Cardiac muscle cell (in vitro differentiated cells and primary cell): Measurements from ENCODE around the gene WSCD2. TPM values are rescaled to one million over a fixed set of nuclear protein-coding genes. Genes with fewer than 3 reads are reported as not detected.
A peak's percentile ranks its signal among the peaks of the same experiment; 100 is the strongest.

Experiments
- DNase-seq, 2 donors: peaks; one replicate each; pipeline versions ENCODE4 v3.0.0 to v3.0.0-alpha.2; 2010 to 2017; ENCODE audit warnings: low read depth in 1 of 2, low spot score in 1 of 2
- H3K27ac ChIP-seq: fragments of 200-600 bp; sonication (generic); 2 replicates; pipeline ENCODE4 v1.5.1; 2016
- H3K27me3 ChIP-seq: fragments of 200-600 bp; sonication (generic); 2 replicates; pipeline ENCODE4 v1.6.0; 2016; ENCODE audit warnings: control low read depth
- H3K36me3 ChIP-seq: fragments of 200-600 bp; sonication (generic); 2 replicates; pipeline ENCODE4 v1.5.1; 2016; ENCODE audit warnings: control low read depth
- H3K4me1 ChIP-seq: fragments of 200-600 bp; sonication (generic); 2 replicates; pipeline ENCODE4 v1.8.1; 2017; ENCODE audit warnings: low read depth, mild to moderate bottlenecking, mixed run types
- H3K4me3 ChIP-seq: fragments of 200-600 bp; sonication (generic); 2 replicates; pipeline ENCODE4 v1.5.1; 2016; ENCODE audit warnings: mild to moderate bottlenecking
- H3K9me3 ChIP-seq: fragments of 200-600 bp; sonication (generic); 2 replicates; pipeline ENCODE4 v1.5.1; 2017; ENCODE audit warnings: low read depth, mild to moderate bottlenecking, control low read depth
- polyA plus RNA-seq: library from polyadenylated mRNA; unstranded; fragments of >200 nt; fragmentation: Nextera tagmentation; extraction: Ambion mirVana; gene quantifications from 2 replicates; pipeline ENCODE4 v1.2.1, GENCODE V29; 2016
- total RNA-seq: library from RNA; depleted of rRNA; stranded (reverse); fragments of >200 nt; gene quantifications from 2 replicates; pipeline ENCODE4 v1.2.3, GENCODE V29; 2016
- TF ChIP-seq, protein P1 (sequence below): IDR thresholded peaks from 2 replicates; pipeline ENCODE4 v1.5.1; 2012; ENCODE audit warnings: low read depth, mild to moderate bottlenecking, low read length

The WSCD2 gene
- total and polyA plus RNA-seq, 2 experiments from 2014 or later = 7.0 to 7.1 TPM

DNA sequence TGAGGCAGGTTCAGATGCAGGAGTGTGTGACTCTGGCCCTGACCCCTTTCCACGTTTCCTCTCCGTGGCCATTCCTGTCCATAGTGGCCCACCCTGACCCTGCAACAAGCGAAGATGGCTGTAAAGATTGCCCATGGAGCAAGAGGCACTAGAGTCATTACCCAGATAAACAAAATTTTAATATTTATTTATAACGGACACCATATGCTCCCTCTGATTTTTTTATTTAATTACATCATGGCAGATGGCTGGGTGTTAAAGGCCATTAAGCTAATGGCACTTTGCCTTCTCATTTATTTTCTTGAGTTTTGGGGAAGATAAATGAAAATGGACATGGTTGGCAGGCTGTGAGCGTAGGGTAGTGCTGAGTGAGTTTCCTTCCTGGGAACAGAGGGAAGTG lies 58.7 kb downstream of the WSCD2 start:
- Histone ChIP-seq H3K4me3 (no peak overlapping the region), H3K4me1 (peaks cover 16% of the 10 kb centered on the region), H3K27me3 (no peaks in the 10 kb centered on the region), H3K27ac (no peak overlapping the region), H3K36me3 (no peaks in the 10 kb centered on the region), H3K9me3 (no peaks in the 10 kb centered on the region)
- TF ChIP-seq, protein P1, sequence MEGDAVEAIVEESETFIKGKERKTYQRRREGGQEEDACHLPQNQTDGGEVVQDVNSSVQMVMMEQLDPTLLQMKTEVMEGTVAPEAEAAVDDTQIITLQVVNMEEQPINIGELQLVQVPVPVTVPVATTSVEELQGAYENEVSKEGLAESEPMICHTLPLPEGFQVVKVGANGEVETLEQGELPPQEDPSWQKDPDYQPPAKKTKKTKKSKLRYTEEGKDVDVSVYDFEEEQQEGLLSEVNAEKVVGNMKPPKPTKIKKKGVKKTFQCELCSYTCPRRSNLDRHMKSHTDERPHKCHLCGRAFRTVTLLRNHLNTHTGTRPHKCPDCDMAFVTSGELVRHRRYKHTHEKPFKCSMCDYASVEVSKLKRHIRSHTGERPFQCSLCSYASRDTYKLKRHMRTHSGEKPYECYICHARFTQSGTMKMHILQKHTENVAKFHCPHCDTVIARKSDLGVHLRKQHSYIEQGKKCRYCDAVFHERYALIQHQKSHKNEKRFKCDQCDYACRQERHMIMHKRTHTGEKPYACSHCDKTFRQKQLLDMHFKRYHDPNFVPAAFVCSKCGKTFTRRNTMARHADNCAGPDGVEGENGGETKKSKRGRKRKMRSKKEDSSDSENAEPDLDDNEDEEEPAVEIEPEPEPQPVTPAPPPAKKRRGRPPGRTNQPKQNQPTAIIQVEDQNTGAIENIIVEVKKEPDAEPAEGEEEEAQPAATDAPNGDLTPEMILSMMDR = no peak
- DNase-seq = no peak

DNA sequence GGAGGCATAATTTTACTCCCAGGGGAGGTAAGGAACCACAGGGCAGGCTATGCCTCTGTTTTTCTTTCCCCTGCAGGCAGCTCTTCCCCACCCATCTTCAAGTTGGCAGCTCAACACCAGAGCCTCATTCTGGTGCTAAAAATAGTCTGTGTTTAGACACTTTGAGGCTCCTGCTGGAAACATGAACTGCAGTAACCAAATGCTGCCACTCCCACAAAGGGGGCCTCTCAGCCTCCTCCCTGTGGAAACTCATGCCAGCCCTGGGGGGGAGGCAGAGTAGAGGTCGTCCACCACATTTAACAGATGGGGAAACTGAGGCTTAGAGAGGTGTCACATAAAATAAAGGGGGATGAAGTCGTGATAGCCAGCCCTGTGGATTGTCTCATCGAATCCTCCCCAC lies 61.4 kb downstream of the WSCD2 start:
- peak in 1 of 2 donors; percentile 81 for DNase-seq
- Histone ChIP-seq H3K4me3 (no peak overlapping the region), H3K36me3 (no peaks in the 10 kb centered on the region), H3K27me3 (no peaks in the 10 kb centered on the region), H3K9me3 (no peaks in the 10 kb centered on the region), H3K27ac (peak overlapping the region; percentile 73), H3K4me1 (peaks cover 16% of the 10 kb centered on the region)
- TF ChIP-seq, protein P1 = no peak

DNA sequence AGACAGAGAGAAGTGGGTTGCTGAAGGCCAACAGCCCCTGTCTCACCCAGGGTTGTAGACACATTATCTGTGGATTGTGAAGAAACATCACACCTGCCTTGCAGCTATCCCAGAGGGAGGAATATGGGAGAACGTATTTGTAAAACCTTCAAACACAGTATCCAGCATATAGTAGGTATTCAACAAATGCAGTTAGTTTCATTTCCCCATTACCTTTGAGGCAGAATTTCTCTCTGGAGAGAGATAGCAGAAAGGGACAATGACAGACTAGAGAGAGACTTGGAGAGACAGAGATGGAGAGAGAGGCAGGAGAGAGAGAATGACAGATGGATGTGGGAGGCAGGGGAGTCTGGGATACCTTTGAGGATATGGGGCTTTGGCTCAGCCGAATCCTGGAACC lies 62.0 kb downstream of the WSCD2 start:
- no peaks in the 10 kb centered on the region for H3K36me3 ChIP-seq
- H3K27me3 ChIP-seq = no peaks in the 10 kb centered on the region
- H3K9me3 ChIP-seq = no peaks in the 10 kb centered on the region
- no peak overlapping the region for H3K27ac ChIP-seq
- DNase-seq = no peak
- peaks cover 16% of the 10 kb centered on the region for H3K4me1 ChIP-seq
- H3K4me3 ChIP-seq = no peak overlapping the region
- TF ChIP-seq, protein P1 = no peak

DNA sequence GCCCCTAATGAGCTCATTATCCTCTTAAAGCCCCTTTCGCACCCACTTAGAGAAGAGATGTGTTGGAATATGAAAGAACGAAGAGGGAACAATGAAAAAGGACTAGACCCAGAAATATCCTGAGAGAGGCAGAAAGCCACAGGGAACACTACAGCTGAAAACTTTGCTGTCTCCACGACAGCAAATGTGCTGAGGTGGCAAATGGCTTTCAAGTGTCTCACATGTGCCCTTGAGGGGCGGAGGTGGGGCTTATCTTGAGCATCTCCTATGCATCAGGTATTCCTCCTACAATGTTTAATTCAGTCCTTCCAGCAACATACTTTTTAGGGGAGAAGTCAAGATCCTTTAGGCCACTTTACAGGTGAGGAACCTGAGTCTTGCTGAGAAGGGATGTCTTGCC lies 62.9 kb downstream of the WSCD2 start:
- Histone ChIP-seq H3K27ac (no peak overlapping the region), H3K9me3 (no peaks in the 10 kb centered on the region), H3K36me3 (no peaks in the 10 kb centered on the region), H3K4me1 (peaks cover 16% of the 10 kb centered on the region), H3K27me3 (no peaks in the 10 kb centered on the region), H3K4me3 (no peak overlapping the region)
- TF ChIP-seq, protein P1 = no peak
- DNase-seq = no peak

DNA sequence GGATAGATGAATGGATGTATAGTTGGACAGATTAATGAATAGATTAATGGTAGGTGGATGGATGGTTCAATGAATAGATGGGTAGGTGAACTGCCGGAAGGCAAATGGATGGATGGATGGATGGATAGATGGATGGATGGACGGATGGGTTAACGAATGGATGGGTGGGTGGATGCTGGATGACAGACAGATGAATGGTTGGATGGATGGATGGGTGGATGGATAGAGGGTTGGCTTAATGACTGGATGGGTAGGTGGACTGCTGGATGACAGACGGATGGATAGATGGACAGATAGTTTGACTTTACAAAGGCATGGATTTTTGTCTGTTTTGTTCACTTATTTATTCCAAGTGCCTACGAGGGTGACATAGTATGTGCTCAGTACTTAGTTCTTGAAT lies 64.4 kb downstream of the WSCD2 start:
- Histone ChIP-seq H3K4me1 (peaks cover 16% of the 10 kb centered on the region), H3K27ac (no peak overlapping the region), H3K9me3 (no peaks in the 10 kb centered on the region), H3K36me3 (no peaks in the 10 kb centered on the region), H3K4me3 (no peak overlapping the region), H3K27me3 (no peaks in the 10 kb centered on the region)
- TF ChIP-seq, protein P1 = no peak
- DNase-seq = no peak

DNA sequence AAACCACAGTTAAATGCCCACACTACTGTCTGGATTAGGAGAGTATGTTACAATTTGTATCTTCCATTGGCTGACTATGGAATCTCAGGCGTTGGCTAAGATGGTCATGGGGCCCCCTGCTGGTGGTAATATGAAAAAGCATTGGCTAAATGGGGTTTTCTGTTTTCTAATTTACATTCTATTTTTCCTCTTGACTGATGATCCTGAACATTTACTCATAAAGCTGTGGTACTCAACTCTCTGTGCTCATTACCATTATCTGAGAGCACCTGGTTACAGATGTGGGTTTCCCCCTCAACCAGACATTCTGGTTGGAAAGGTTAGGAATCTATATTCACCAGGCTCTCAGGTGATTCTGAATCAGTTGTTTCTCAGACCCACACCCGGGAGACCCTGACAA lies 64.8 kb downstream of the WSCD2 start:
- H3K27me3 ChIP-seq = no peaks in the 10 kb centered on the region
- TF ChIP-seq, protein P1 = peak; percentile 68
- H3K4me1 ChIP-seq = peaks cover 16% of the 10 kb centered on the region
- DNase-seq = peak; percentile 36 to 71
- H3K9me3 ChIP-seq = no peaks in the 10 kb centered on the region
- H3K27ac ChIP-seq = no peak overlapping the region
- H3K36me3 ChIP-seq = no peaks in the 10 kb centered on the region
- H3K4me3 ChIP-seq = no peak overlapping the region
